GM23338 (cell line): ENCODE results near the gene NLGN1. TPM values are rescaled to one million over a fixed set of nuclear protein-coding genes. Genes with fewer than 3 reads are reported as not detected.

Experiments
- ATAC-seq: fragments of 200-7000 bp; cut with Tn5 transposase; 3 replicates; pipeline ENCODE4 v1.9.1; 2020
- DNase-seq: peaks from one replicate; pipeline ENCODE4 v3.0.0-alpha.2; 2015; ENCODE audit warnings: low spot score
- H2AFZ ChIP-seq: fragments of 200-600 bp; sonication (generic); 2 replicates; pipeline ENCODE4 v1.8.0; 2016; ENCODE audit warnings: antibody characterized with exemption, mild to moderate bottlenecking, moderate library complexity
- H3F3A ChIP-seq: fragments of 200-600 bp; sonication (generic); replicated peaks from 2 replicates; pipeline ENCODE4 v1.8.0; 2017; ENCODE audit warnings: antibody characterized with exemption, mixed run types, low read depth
- H3K27ac ChIP-seq: fragments of 200-600 bp; sonication (generic); 2 replicates; pipeline ENCODE4 v1.6.1; 2016; ENCODE audit warnings: low read depth
- H3K27me3 ChIP-seq: fragments of 200-600 bp; sonication (generic); 2 replicates; pipeline ENCODE4 v1.8.0; 2016; ENCODE audit warnings: mild to moderate bottlenecking, mixed run types, moderate library complexity; ENCODE audit not compliant: insufficient read depth
- H3K36me3 ChIP-seq: fragments of 200-600 bp; sonication (generic); 2 replicates; pipeline ENCODE4 v1.8.0; 2016; ENCODE audit warnings: mild to moderate bottlenecking; ENCODE audit not compliant: insufficient read depth
- H3K4me1 ChIP-seq: fragments of 200-600 bp; sonication (generic); 2 replicates; pipeline ENCODE4 v1.8.0; 2016; ENCODE audit warnings: mild to moderate bottlenecking, moderate library complexity; ENCODE audit not compliant: insufficient read depth
- H3K4me2 ChIP-seq: fragments of 200-600 bp; sonication (generic); 2 replicates; pipeline ENCODE4 v1.7.1; 2017; ENCODE audit warnings: mixed run types
- H3K4me3 ChIP-seq: fragments of 200-600 bp; sonication (generic); 2 replicates; pipeline ENCODE4 v1.6.1; 2016; ENCODE audit warnings: mixed run types
- H3K79me2 ChIP-seq: fragments of 200-600 bp; sonication (generic); replicated peaks from 2 replicates; pipeline ENCODE4 v1.8.0; 2017; ENCODE audit warnings: mild to moderate bottlenecking; ENCODE audit not compliant: insufficient read depth
- H3K9me2 ChIP-seq: fragments of 200-600 bp; sonication (generic); 2 replicates; pipeline ENCODE4 v1.8.0; 2017; ENCODE audit not compliant: insufficient read depth
- H4K20me1 ChIP-seq: fragments of 200-600 bp; sonication (generic); replicated peaks from 2 replicates; pipeline ENCODE4 v1.8.0; 2017; ENCODE audit warnings: mild to moderate bottlenecking; ENCODE audit not compliant: insufficient read depth
- H3K27ac Mint-ChIP-seq: 2 replicates; pipeline ENCODE4 v1.8.0; 2020; ENCODE audit warnings: inconsistent platforms, mild to moderate bottlenecking, moderate library complexity, mixed read lengths
- H3K27me3 Mint-ChIP-seq: 3 replicates; pipeline ENCODE4 v1.8.0; 2022; ENCODE audit warnings: low read depth, mild to moderate bottlenecking, moderate library complexity, mixed read lengths, inconsistent platforms; ENCODE audit not compliant: insufficient read depth, poor library complexity
- H3K36me3 Mint-ChIP-seq: 3 replicates; pipeline ENCODE4 v1.8.0; 2021; ENCODE audit warnings: low read depth, mild to moderate bottlenecking, inconsistent platforms, moderate library complexity, mixed read lengths
- H3K4me1 Mint-ChIP-seq: 3 replicates; pipeline ENCODE4 v1.8.0; 2020; ENCODE audit warnings: mild to moderate bottlenecking, inconsistent platforms, mixed read lengths
- H3K4me3 Mint-ChIP-seq: 3 replicates; pipeline ENCODE4 v1.8.0; 2021; ENCODE audit warnings: moderate library complexity, mild to moderate bottlenecking, inconsistent platforms, mixed read lengths
- H3K9me3 Mint-ChIP-seq: 3 replicates; pipeline ENCODE4 v1.8.0; 2020; ENCODE audit warnings: moderate library complexity, mild to moderate bottlenecking, inconsistent platforms, mixed read lengths
- CTCF ChIP-seq, 2 experiments: fragments of 200-600 bp in 1 of 2; sonication (generic) in 1 of 2; conservative IDR thresholded peaks; 2 replicates each; pipeline versions ENCODE4 v1.5.1 to v1.6.1; 2016 to 2017; ENCODE audit warnings: antibody characterized with exemption in 2 of 2, low read depth in 2 of 2, mild to moderate bottlenecking in 2 of 2, moderate library complexity in 1 of 2
- EZH2 ChIP-seq: fragments of 200-600 bp; sonication (generic); IDR thresholded peaks from one replicate; pipeline ENCODE4 v1.8.0; 2017; ENCODE audit warnings: antibody characterized with exemption, mild to moderate bottlenecking, low read depth; ENCODE audit not compliant: unreplicated experiment
- EZH2phosphoT487 ChIP-seq: fragments of 200-600 bp; sonication (generic); IDR thresholded peaks from one replicate; pipeline ENCODE4 v1.8.1; 2018; ENCODE audit warnings: antibody characterized with exemption; ENCODE audit not compliant: unreplicated experiment
- JUNB ChIP-seq: IDR thresholded peaks from one replicate; pipeline ENCODE4 v1.6.1; 2016; ENCODE audit warnings: antibody characterized with exemption; ENCODE audit not compliant: unreplicated experiment
- NANOG ChIP-seq: IDR thresholded peaks from 2 replicates; pipeline ENCODE4 v1.6.1; 2016; ENCODE audit warnings: antibody characterized with exemption, borderline replicate concordance
- STAT1 ChIP-seq: IDR thresholded peaks from one replicate; pipeline ENCODE4 v1.6.1; 2016; ENCODE audit warnings: antibody characterized with exemption; ENCODE audit not compliant: unreplicated experiment
- ZNF114 ChIP-seq: fragments of 250-450 bp; sonication (Bioruptor Pico); IDR thresholded peaks from 2 replicates; pipeline ENCODE4 v1.5.0; 2020; ENCODE audit warnings: mild to moderate bottlenecking, moderate library complexity
- ZNF462 ChIP-seq: fragments of 250-450 bp; sonication (Bioruptor Pico); IDR thresholded peaks from 2 replicates; pipeline ENCODE4 v1.5.0; 2020; ENCODE audit warnings: mild to moderate bottlenecking, moderate library complexity
- polyA plus RNA-seq: library from polyadenylated mRNA; unstranded; fragments of >200 nt; fragmentation: Nextera tagmentation; extraction: Ambion mirVana; gene quantifications from 2 replicates; pipeline ENCODE4 v1.2.1, GENCODE V29; 2016
- total RNA-seq: library from RNA; depleted of rRNA; stranded (reverse); fragments of >200 nt; shearing (Covaris generic); gene quantifications from 2 replicates; pipeline ENCODE4 v1.2.3, GENCODE V29; 2014
- TF ChIP-seq, protein P1 (sequence below): IDR thresholded peaks from one replicate; pipeline ENCODE4 v1.6.1; 2018; ENCODE audit warnings: antibody characterized with exemption; ENCODE audit not compliant: unreplicated experiment

The NLGN1 gene
- total and polyA plus RNA-seq, 2 experiments from 2014 or later = 6.5 to 18.6 TPM

GRCh38 chr3:174219738-174220137 is 822.2 kb downstream of the NLGN1 start:
- peaks cover 26% of the 10 kb centered on the region for H3K4me1 Mint-ChIP-seq
- peak overlapping the region; percentile 39; the same call in 1 of the 2 replicates for H3K27ac Mint-ChIP-seq
- peak; percentile 17 for DNase-seq
- H3K4me1 ChIP-seq = peaks cover 13% of the 10 kb centered on the region
- ATAC-seq = no peak
- H3K27me3 Mint-ChIP-seq = peaks cover 4% of the 10 kb centered on the region
- no peak overlapping the region for H2AFZ ChIP-seq
- no peak overlapping the region for H3K4me3 Mint-ChIP-seq
- no peaks in the 10 kb centered on the region; the same call in 2 of the 3 replicates for H3K9me3 Mint-ChIP-seq
- no peaks in the 10 kb centered on the region for H4K20me1 ChIP-seq
- H3K9me2 ChIP-seq = peaks cover 6% of the 10 kb centered on the region
- H3K27ac ChIP-seq = no peak overlapping the region
- no peaks in the 10 kb centered on the region for H3K36me3 ChIP-seq
- H3K79me2 ChIP-seq = no peaks in the 10 kb centered on the region
- TF ChIP-seq JUNB (no peak), STAT1 (no peak), CTCF (conservative IDR thresholded peaks at IDR 0.05; ENCODE audit: low read depth in 2 of 2) (peak; percentile 33 to 60)
- TF ChIP-seq, protein P1, sequence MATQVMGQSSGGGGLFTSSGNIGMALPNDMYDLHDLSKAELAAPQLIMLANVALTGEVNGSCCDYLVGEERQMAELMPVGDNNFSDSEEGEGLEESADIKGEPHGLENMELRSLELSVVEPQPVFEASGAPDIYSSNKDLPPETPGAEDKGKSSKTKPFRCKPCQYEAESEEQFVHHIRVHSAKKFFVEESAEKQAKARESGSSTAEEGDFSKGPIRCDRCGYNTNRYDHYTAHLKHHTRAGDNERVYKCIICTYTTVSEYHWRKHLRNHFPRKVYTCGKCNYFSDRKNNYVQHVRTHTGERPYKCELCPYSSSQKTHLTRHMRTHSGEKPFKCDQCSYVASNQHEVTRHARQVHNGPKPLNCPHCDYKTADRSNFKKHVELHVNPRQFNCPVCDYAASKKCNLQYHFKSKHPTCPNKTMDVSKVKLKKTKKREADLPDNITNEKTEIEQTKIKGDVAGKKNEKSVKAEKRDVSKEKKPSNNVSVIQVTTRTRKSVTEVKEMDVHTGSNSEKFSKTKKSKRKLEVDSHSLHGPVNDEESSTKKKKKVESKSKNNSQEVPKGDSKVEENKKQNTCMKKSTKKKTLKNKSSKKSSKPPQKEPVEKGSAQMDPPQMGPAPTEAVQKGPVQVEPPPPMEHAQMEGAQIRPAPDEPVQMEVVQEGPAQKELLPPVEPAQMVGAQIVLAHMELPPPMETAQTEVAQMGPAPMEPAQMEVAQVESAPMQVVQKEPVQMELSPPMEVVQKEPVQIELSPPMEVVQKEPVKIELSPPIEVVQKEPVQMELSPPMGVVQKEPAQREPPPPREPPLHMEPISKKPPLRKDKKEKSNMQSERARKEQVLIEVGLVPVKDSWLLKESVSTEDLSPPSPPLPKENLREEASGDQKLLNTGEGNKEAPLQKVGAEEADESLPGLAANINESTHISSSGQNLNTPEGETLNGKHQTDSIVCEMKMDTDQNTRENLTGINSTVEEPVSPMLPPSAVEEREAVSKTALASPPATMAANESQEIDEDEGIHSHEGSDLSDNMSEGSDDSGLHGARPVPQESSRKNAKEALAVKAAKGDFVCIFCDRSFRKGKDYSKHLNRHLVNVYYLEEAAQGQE = no peak
- H3K27me3 ChIP-seq = no peaks in the 10 kb centered on the region
- no peaks in the 10 kb centered on the region for H3F3A ChIP-seq
- no peak overlapping the region for H3K4me2 ChIP-seq
- H3K4me3 ChIP-seq = no peak overlapping the region
- H3K36me3 Mint-ChIP-seq = peaks cover 2% of the 10 kb centered on the region; the same call in 1 of the 3 replicates

DNA sequence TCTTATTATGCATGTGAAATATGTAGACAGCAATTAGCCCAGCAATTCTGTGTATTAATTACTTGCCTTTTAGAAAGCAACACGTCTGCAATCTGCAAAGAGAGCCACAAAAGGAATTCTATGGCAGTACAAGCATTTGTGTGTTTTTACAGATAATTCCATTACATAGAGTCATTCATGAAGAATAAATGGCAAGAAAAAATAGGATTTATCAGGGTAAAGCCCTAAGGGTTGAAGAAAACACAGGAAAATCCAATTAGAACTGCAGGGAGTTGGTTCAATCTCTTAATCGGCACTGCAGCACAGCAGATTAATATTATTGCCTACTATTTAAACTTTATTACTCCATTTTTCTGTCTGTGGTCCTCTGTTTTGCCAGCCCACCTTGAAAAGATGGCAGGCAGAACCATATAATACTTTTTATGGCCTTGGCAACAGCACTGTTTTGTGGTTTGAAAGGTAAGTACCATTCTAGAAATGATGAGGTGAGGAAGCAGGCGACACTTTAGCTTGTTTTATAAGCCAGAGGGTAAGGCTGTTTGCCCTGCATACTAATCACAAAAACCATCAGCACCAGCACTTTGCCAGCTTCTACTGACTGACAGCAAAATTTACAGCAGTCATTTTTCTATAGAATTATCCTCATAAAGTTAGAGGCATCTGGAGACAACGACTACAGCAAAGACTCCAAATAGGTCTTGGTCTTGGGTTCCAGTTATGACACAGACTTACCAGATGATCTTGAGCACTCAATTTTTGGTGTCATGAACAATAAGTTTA is 823.4 kb downstream of the NLGN1 start:
- no peak overlapping the region; the same call in 1 of the 2 replicates for H2AFZ ChIP-seq
- peaks cover 4% of the 10 kb centered on the region for H3K27me3 Mint-ChIP-seq
- peaks cover 18% of the 10 kb centered on the region for H3K4me1 Mint-ChIP-seq
- H3K4me3 ChIP-seq = no peak overlapping the region
- no peak overlapping the region for H3K27ac ChIP-seq
- no peak overlapping the region for H3K27ac Mint-ChIP-seq
- no peak overlapping the region for H3K4me3 Mint-ChIP-seq
- H3K4me2 ChIP-seq = no peak overlapping the region
- ATAC-seq (no peak), DNase-seq (no peak)
- H3K36me3 Mint-ChIP-seq = peaks cover 8% of the 10 kb centered on the region; the same call in 1 of the 3 replicates
- H3K4me1 ChIP-seq = peaks cover 4% of the 10 kb centered on the region
- H3K27me3 ChIP-seq = no peaks in the 10 kb centered on the region
- H4K20me1 ChIP-seq = no peaks in the 10 kb centered on the region
- no peaks in the 10 kb centered on the region for H3F3A ChIP-seq
- no peaks in the 10 kb centered on the region for H3K36me3 ChIP-seq
- no peaks in the 10 kb centered on the region; the same call in 2 of the 3 replicates for H3K9me3 Mint-ChIP-seq
- H3K9me2 ChIP-seq = peaks cover 7% of the 10 kb centered on the region
- no peaks in the 10 kb centered on the region for H3K79me2 ChIP-seq
- TF ChIP-seq ZNF114 (CRISPR knock-in tag) (no peak), JUNB (no peak), STAT1 (no peak), NANOG (no peak), ZNF462 (CRISPR knock-in tag) (no peak), EZH2 (no peak), EZH2phosphoT487 (no peak)
